ENCODE results near the gene LRRC74A. TPM values are rescaled to one million over a fixed set of nuclear protein-coding genes. Genes with fewer than 3 reads are reported as not detected.

LRRC74A gene
- total and polyA plus RNA-seq, 2 of the 4 experiments (the other 2 are of a cell fraction) = not detected

DNA sequence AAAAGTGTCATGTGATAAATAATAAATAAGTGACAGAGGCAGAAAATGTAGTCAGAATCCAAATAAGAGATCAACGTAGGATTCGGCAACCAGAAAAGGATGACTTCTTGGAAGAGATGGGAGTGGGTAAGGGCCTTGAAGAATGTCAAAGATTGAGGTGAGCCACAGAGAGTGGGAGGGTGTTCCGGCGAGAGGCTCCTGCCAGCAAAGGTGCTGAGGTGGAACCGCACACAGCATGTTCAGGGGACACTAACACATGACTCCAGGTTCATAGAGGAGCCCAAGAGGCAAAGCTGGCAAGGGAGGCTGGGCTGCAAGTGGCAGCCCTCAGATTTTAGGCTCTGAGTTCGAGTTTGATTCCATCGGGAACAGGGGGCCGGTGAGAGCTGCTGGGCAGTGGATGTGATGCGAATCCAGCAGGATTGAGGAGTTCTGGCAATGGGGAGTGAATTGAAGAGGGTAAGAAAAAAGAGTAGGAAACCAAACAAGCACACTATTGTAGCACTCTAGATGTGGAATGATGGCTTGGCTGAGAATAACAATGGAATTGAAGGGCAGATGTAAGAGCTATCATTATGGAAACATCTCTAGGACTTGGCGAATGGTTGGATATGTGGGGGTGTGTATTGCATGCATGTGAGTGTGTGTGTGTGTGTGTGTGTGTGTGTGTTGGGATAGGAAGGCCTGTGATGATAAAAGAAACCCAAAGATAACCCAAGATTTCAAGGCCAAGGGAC, 36.5 kb downstream of the LRRC74A start:
- no peaks in the 10 kb centered on the region for H3K36me3 ChIP-seq (ENCODE audit: control insufficient read depth, insufficient read depth, low read length)
- H4K91ac ChIP-seq (ENCODE audit: insufficient read depth, low read depth, low read length) = no peak overlapping the region
- H3K4me2 ChIP-seq (ENCODE audit: low read depth, low read length) = no peak overlapping the region
- H3K9me1 ChIP-seq (ENCODE audit: insufficient read depth, low read length) = no peaks in the 10 kb centered on the region
- no peak overlapping the region for H4K8ac ChIP-seq (ENCODE audit: low read depth in 2 of 2, low read length in 2 of 2)
- ChIA-PET CTCF (no interaction called here), POLR2A (ENCODE audit: unreplicated experiment) (no interaction called here)
- H2AFZ ChIP-seq (replicated peaks; ENCODE audit: low read length, poor library complexity) = no peak overlapping the region
- no peak overlapping the region for H3K4me3 ChIP-seq (ENCODE audit: insufficient read depth, low read depth, low read length)
- no peak overlapping the region for H2BK20ac ChIP-seq (ENCODE audit: low read depth, low read length)
- H3K9ac ChIP-seq (ENCODE audit: low read depth, low read length) = no peak overlapping the region
- no peak overlapping the region for H3K23ac ChIP-seq (ENCODE audit: low read depth, low read length)
- in situ Hi-C loops (cut with MboI; ENCODE audit: low sequenced_read_pairs) = no loop called here
- no peak overlapping the region for H2BK120ac ChIP-seq (ENCODE audit: low read depth, low read length)
- no peak overlapping the region for H4K5ac ChIP-seq (ENCODE audit: low read depth, low read length)
- H4K20me1 ChIP-seq (ENCODE audit: insufficient read depth, low read length) = no peaks in the 10 kb centered on the region
- TF ChIP-seq, protein P1, sequence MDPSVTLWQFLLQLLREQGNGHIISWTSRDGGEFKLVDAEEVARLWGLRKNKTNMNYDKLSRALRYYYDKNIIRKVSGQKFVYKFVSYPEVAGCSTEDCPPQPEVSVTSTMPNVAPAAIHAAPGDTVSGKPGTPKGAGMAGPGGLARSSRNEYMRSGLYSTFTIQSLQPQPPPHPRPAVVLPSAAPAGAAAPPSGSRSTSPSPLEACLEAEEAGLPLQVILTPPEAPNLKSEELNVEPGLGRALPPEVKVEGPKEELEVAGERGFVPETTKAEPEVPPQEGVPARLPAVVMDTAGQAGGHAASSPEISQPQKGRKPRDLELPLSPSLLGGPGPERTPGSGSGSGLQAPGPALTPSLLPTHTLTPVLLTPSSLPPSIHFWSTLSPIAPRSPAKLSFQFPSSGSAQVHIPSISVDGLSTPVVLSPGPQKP (IDR thresholded peaks at IDR 0.05; ENCODE audit: borderline replicate concordance, low read depth, low read length) = no peak
- TF ChIP-seq, protein P2, sequence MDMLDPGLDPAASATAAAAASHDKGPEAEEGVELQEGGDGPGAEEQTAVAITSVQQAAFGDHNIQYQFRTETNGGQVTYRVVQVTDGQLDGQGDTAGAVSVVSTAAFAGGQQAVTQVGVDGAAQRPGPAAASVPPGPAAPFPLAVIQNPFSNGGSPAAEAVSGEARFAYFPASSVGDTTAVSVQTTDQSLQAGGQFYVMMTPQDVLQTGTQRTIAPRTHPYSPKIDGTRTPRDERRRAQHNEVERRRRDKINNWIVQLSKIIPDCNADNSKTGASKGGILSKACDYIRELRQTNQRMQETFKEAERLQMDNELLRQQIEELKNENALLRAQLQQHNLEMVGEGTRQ (IDR thresholded peaks at IDR 0.05; ENCODE audit: low read depth, low read length) = no peak
- TF ChIP-seq FOS (IDR thresholded peaks at IDR 0.05; ENCODE audit: low read depth, low read length) (no peak), RFX5 (IDR thresholded peaks at IDR 0.05; ENCODE audit: low read depth, low read length) (no peak), MXI1 (IDR thresholded peaks at IDR 0.05; ENCODE audit: borderline replicate concordance, low read depth, low read length) (no peak), POLR2A (IDR thresholded peaks at IDR 0.05; ENCODE audit: low read depth, low read length) (no peak), SMC3 (IDR thresholded peaks at IDR 0.05; ENCODE audit: low read depth, low read length) (no peak), NFE2L2 (IDR thresholded peaks at IDR 0.05; ENCODE audit: low read depth, low read length) (no peak), MAZ (IDR thresholded peaks at IDR 0.05; ENCODE audit: borderline replicate concordance, low read depth, low read length) (no peak), BHLHE40 (IDR thresholded peaks at IDR 0.05; ENCODE audit: low read depth, low read length) (no peak), CEBPB (IDR thresholded peaks at IDR 0.05; ENCODE audit: low read depth, low read length) (no peak), MAFK (IDR thresholded peaks at IDR 0.05; ENCODE audit: low read depth, low read length) (no peak), RCOR1 (IDR thresholded peaks at IDR 0.05; ENCODE audit: insufficient replicate concordance, low read length) (no peak)
- TF ChIP-seq, protein P3, sequence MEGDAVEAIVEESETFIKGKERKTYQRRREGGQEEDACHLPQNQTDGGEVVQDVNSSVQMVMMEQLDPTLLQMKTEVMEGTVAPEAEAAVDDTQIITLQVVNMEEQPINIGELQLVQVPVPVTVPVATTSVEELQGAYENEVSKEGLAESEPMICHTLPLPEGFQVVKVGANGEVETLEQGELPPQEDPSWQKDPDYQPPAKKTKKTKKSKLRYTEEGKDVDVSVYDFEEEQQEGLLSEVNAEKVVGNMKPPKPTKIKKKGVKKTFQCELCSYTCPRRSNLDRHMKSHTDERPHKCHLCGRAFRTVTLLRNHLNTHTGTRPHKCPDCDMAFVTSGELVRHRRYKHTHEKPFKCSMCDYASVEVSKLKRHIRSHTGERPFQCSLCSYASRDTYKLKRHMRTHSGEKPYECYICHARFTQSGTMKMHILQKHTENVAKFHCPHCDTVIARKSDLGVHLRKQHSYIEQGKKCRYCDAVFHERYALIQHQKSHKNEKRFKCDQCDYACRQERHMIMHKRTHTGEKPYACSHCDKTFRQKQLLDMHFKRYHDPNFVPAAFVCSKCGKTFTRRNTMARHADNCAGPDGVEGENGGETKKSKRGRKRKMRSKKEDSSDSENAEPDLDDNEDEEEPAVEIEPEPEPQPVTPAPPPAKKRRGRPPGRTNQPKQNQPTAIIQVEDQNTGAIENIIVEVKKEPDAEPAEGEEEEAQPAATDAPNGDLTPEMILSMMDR (conservative IDR thresholded peaks at IDR 0.05; ENCODE audit: low read depth, low read length) = no peak
- H2AK9ac ChIP-seq (replicated peaks; ENCODE audit: low read depth, low read length, poor library complexity) = no peak overlapping the region
- H3K27me3 ChIP-seq (ENCODE audit: control insufficient read depth, insufficient read depth, low read length) = peaks cover 49% of the 10 kb centered on the region
- H2BK15ac ChIP-seq (ENCODE audit: low read depth, low read length) = no peak overlapping the region
- H3K56ac ChIP-seq (ENCODE audit: extremely low read depth, insufficient read depth, low read length) = no peak overlapping the region
- ATAC-seq (ENCODE audit: low read depth) (no peak), DNase-seq (no peak)
- 66% methylated on average over 9 of the region's 10 CpGs; no CpG with 5 or more reads in 1 of the 2 experiments for WGBS, 2 experiments (ENCODE audit: extremely low coverage in 2 of 2, insufficient read length in 1 of 2)
- H3K9me3 ChIP-seq (ENCODE audit: control insufficient read depth, insufficient read depth, low read length) = no peaks in the 10 kb centered on the region
- dilution Hi-C loops (cut with HindIII; ENCODE audit: low sequenced_read_pairs, unreplicated experiment) = no loop called here
- H3K14ac ChIP-seq (replicated peaks; ENCODE audit: low read depth, low read length) = no peak overlapping the region
- H3K4ac ChIP-seq (ENCODE audit: low read depth, low read length) = no peak overlapping the region
- BruUV-seq (replicated peaks) = no TSS peak
- intact Hi-C loops (cut with micrococcal nuclease) = no loop called here
- H3K4me1 ChIP-seq (ENCODE audit: control insufficient read depth, insufficient read depth, low read length) = no peaks in the 10 kb centered on the region
- no peak overlapping the region for H3K27ac ChIP-seq (ENCODE audit: insufficient read depth, low read length)
- no peak overlapping the region for H2BK5ac ChIP-seq (ENCODE audit: low read depth, low read length, poor library complexity, severe bottlenecking)
- H3K79me1 ChIP-seq (ENCODE audit: low read depth in 1 of 2, low read length in 2 of 2) = no peaks in the 10 kb centered on the region
- no peak overlapping the region for H2AK5ac ChIP-seq (ENCODE audit: low read depth, low read length)
- no peak overlapping the region for H3K18ac ChIP-seq (ENCODE audit: low read depth, low read length)

Measured in IMR-90 (cell line).